DOHH2 (cell line): ENCODE results near the gene CSN3.

Source experiments
- H3F3A ChIP-seq: fragments of 200-600 bp; sonication (generic), shearing (Covaris generic); 2 replicates; pipeline ENCODE4 v1.6.0; 2016; ENCODE audit warnings: antibody characterized with exemption, mild to moderate bottlenecking; ENCODE audit not compliant: control insufficient read depth, insufficient read depth
- H3K27ac ChIP-seq: fragments of 200-600 bp; sonication (generic); 2 replicates; pipeline ENCODE4 v1.5.1; 2014; ENCODE audit warnings: low read depth, mild to moderate bottlenecking, low read length, moderate library complexity
- H3K27me3 ChIP-seq: fragments of 200-600 bp; sonication (generic); 2 replicates; pipeline ENCODE4 v1.6.1; 2014; ENCODE audit warnings: mild to moderate bottlenecking, low read length, mixed read lengths; ENCODE audit not compliant: control insufficient read depth
- H3K36me3 ChIP-seq: fragments of 200-600 bp; sonication (generic); 2 replicates; pipeline ENCODE4 v1.6.1; 2014; ENCODE audit warnings: mild to moderate bottlenecking, low read length, moderate library complexity, mixed read lengths; ENCODE audit not compliant: control insufficient read depth
- H3K4me1 ChIP-seq: fragments of 200-600 bp; sonication (generic); 2 replicates; pipeline ENCODE4 v1.6.1; 2014; ENCODE audit warnings: mild to moderate bottlenecking, low read length, mixed read lengths; ENCODE audit not compliant: control insufficient read depth
- H3K4me2 ChIP-seq: fragments of 200-600 bp; sonication (generic); 2 replicates; pipeline ENCODE4 v1.6.0; 2014; ENCODE audit warnings: mild to moderate bottlenecking, low read length, moderate library complexity
- H3K4me3 ChIP-seq: fragments of 200-600 bp; sonication (generic); 2 replicates; pipeline ENCODE4 v1.5.1; 2014; ENCODE audit warnings: mild to moderate bottlenecking, low read length, mixed read lengths
- H3K79me2 ChIP-seq: fragments of 200-600 bp; sonication (generic); 2 replicates; pipeline ENCODE4 v1.6.1; 2014; ENCODE audit warnings: mild to moderate bottlenecking, low read length, mixed read lengths; ENCODE audit not compliant: control insufficient read depth
- H3K9me2 ChIP-seq: fragments of 200-600 bp; sonication (generic); replicated peaks from 2 replicates; pipeline ENCODE4 v1.6.1; 2014; ENCODE audit warnings: mild to moderate bottlenecking, low read length, mixed read lengths; ENCODE audit not compliant: control insufficient read depth
- H3K9me3 ChIP-seq: fragments of 200-600 bp; sonication (generic); 2 replicates; pipeline ENCODE4 v1.6.1; 2014; ENCODE audit warnings: antibody characterized with exemption, low read length, mixed read lengths; ENCODE audit not compliant: control insufficient read depth, insufficient read depth
- H4K20me1 ChIP-seq: fragments of 200-600 bp; sonication (generic); 2 replicates; pipeline ENCODE4 v1.6.0; 2014; ENCODE audit warnings: low read depth, mild to moderate bottlenecking, antibody characterized with exemption, low read length, moderate library complexity; ENCODE audit not compliant: control insufficient read depth, insufficient read depth
- CTCF ChIP-seq: fragments of 200-600 bp; sonication (generic); IDR thresholded peaks from one replicate; pipeline ENCODE4 v1.5.1; 2014; ENCODE audit warnings: antibody characterized with exemption, mild to moderate bottlenecking, low read depth, low read length; ENCODE audit not compliant: poor library complexity, severe bottlenecking
- EZH2phosphoT487 ChIP-seq: fragments of 200-600 bp; sonication (generic); IDR thresholded peaks from 2 replicates; pipeline ENCODE4 v1.6.1; 2017; ENCODE audit warnings: borderline replicate concordance, mild to moderate bottlenecking, antibody characterized with exemption, low read length, moderate library complexity, mixed read lengths

The CSN3 gene

DNA sequence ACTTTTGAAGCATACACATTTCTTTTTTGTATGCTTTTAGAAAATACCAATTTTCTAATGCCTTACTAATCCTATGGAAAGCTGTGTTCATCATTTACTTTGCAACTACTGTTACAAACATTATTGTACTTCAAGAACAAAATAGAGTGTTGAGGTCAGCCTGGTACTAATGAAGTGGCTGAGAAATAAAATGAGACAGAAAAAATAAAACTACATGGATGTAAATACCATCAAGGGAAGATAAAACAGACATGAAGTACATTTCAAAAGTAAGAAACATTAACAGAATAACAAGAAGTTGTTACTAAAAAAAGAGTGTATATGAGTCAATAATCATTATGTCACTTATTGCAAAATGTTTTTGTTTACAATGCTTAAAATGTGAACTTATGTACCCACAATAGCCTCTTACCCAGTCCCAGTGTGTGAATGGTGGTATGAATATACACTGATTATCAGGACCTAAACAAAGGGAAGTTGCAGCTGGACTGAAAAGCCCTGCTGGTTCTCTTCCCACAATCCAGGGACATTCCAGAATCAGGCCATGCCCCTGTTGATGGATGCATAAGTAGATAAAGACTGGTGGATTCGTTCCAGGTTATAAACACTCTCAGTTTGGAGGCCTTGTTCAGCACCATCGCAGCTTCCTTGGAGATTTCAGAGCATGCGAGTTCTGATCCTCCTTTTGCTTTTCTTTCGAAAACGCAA is 2.4 kb upstream of the CSN3 start:
- no peaks in the 10 kb centered on the region for H3K36me3 ChIP-seq
- no peaks in the 10 kb centered on the region for H3K27me3 ChIP-seq
- no peak overlapping the region for H3K27ac ChIP-seq
- no peaks in the 10 kb centered on the region for H3K4me1 ChIP-seq
- no peak overlapping the region for H3K4me3 ChIP-seq
- no peaks in the 10 kb centered on the region for H3K9me3 ChIP-seq
- H3K79me2 ChIP-seq = no peaks in the 10 kb centered on the region
- H3K4me2 ChIP-seq = no peak overlapping the region
- TF ChIP-seq EZH2phosphoT487 (no peak), CTCF (no peak)
- no peaks in the 10 kb centered on the region for H3F3A ChIP-seq
- no peaks in the 10 kb centered on the region for H4K20me1 ChIP-seq
- no peaks in the 10 kb centered on the region for H3K9me2 ChIP-seq

GRCh38 chr4:70243091-70243490 is 694 bp downstream of the CSN3 start:
- Histone ChIP-seq H4K20me1 (no peaks in the 10 kb centered on the region), H3K4me1 (peaks cover 5% of the 10 kb centered on the region), H3K27me3 (no peaks in the 10 kb centered on the region), H3K27ac (no peak overlapping the region), H3K9me3 (no peaks in the 10 kb centered on the region), H3K4me3 (no peak overlapping the region), H3K79me2 (no peaks in the 10 kb centered on the region), H3F3A (no peaks in the 10 kb centered on the region), H3K4me2 (no peak overlapping the region), H3K36me3 (no peaks in the 10 kb centered on the region), H3K9me2 (no peaks in the 10 kb centered on the region)
- no peak for TF ChIP-seq CTCF
- no peak for TF ChIP-seq EZH2phosphoT487

GRCh38 chr4:70251250-70251944 is 9.0 kb downstream of the CSN3 start:
- H3K27me3 ChIP-seq = no peaks in the 10 kb centered on the region
- no peak overlapping the region for H3K4me3 ChIP-seq
- no peaks in the 10 kb centered on the region for H3K79me2 ChIP-seq
- no peaks in the 10 kb centered on the region for H3K9me2 ChIP-seq
- no peaks in the 10 kb centered on the region for H4K20me1 ChIP-seq
- peaks cover 8% of the 10 kb centered on the region for H3K4me1 ChIP-seq
- H3K27ac ChIP-seq = no peak overlapping the region
- H3K4me2 ChIP-seq = no peak overlapping the region
- 0 out of 2 replicates have a peak, but pooled peaks cover 4% of the 10 kb centered on the region for H3K9me3 ChIP-seq
- TF ChIP-seq CTCF = no peak
- no peak for TF ChIP-seq EZH2phosphoT487
- no peaks in the 10 kb centered on the region for H3F3A ChIP-seq
- no peaks in the 10 kb centered on the region for H3K36me3 ChIP-seq
